GM12872 (cell line): Measurements from ENCODE around the gene MT3.

Source experiments
- CTCF ChIP-seq: IDR thresholded peaks from 3 replicates; pipeline ENCODE4 v1.5.1; 2011; ENCODE audit warnings: low read depth, mild to moderate bottlenecking, low read length, moderate library complexity; ENCODE audit not compliant: insufficient read depth

The MT3 gene

DNA sequence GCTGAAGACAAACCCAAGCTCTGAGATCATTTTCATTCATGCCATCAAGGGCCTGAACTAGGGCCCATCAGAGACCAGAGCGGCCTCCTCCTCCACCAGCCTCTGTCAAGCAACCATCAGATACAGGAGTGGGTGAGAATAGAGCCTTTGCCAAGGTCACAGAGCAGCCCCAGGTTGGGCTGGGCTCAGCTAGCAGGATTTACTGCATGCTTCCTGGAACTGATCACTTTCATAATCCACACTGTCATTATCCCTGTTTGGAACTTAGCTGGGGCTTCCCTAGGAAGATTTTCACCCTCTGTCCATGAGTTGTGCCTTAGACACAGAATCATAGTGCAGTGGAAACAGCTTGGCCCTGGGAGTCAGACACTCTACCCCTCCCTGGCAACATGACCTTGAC, 19.4 kb upstream of the MT3 start:
- no peak for TF ChIP-seq CTCF

DNA sequence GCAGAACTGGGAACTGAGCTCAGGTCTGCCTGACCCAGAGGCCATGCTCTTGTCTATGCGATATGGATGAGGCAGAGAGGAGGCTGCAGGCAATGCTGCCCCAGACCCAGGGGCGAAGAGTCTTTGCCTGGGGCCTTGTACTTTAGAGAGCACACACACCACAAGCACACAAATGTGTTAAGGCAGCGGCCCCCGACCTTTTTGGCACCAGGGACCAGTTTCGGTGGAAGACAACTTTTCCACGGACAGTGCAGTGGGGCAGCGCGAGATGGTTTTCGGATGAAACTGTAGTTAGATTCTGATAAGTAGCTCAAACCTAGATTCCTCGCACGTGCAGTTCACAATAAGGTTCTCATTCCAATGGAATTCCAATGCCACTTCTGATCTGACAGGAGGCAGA, 17.8 kb upstream of the MT3 start:
- no peak for TF ChIP-seq CTCF

DNA sequence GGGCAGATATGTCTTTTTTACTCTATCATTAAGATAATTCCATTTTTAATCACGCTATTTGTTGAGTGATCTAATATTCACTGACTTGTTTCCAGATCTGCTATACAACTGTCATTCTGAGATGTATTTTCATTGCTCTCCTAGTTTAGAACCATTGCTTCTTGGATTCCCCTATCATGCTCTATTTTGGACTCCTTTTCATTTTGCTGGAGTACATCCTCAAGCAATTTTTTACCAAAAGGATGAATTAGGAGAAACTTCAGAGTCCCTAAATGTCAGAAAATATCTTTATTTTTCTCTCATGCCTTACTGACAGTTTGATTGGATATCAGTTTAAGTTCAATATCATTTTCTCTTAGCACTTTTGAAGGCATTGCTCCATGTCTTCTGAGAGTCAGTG, 14.7 kb upstream of the MT3 start:
- TF ChIP-seq CTCF, result no peak

GRCh38 chr16:56576585-56577299, 12.6 kb upstream of the MT3 start:
- peak; percentile 93 for TF ChIP-seq CTCF

GRCh38 chr16:56577300-56577625, 12.1 kb upstream of the MT3 start:
- no peak for TF ChIP-seq CTCF

DNA sequence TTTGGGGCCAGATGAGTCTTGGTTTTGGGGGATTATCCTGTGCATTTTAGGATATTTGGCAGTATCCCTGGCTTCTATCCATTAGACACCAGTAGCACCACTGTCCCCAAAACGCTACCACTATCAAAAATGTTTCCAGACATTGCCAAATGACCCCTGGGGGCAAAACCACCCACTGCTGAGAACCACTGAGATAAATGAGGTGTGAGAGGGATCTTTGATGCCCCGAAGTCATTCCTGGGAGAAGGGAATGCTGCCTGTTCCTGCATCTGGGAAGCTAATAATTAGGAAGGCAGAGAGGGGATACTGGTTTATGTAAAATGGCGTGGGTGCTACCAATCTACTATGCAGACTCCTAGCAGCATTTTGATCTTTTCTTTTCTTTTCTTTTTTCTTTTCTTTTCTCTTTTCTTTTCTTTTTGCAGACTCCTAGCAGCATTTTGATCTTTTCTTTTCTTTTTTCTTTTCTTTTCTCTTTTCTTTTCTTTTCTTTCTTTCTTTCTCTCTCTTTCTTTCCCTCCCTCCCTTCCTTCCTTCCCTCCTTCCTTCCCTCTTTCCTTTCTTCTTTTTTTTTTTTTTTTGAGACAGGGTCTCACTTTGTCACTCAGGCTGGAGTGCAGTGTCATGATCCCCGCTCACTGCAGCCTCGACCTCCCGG, 8.8 kb upstream of the MT3 start:
- no peak for TF ChIP-seq CTCF

- TF ChIP-seq CTCF, result no peak
Observed at GRCh38 chr16:56583351-56584168, 5.8 kb upstream of the MT3 start.
